ENCODE measurements around the gene COX8C.

- TF ChIP-seq POLR2A (IDR thresholded peaks at IDR 0.05), result no peak
- TF ChIP-seq, protein P1, sequence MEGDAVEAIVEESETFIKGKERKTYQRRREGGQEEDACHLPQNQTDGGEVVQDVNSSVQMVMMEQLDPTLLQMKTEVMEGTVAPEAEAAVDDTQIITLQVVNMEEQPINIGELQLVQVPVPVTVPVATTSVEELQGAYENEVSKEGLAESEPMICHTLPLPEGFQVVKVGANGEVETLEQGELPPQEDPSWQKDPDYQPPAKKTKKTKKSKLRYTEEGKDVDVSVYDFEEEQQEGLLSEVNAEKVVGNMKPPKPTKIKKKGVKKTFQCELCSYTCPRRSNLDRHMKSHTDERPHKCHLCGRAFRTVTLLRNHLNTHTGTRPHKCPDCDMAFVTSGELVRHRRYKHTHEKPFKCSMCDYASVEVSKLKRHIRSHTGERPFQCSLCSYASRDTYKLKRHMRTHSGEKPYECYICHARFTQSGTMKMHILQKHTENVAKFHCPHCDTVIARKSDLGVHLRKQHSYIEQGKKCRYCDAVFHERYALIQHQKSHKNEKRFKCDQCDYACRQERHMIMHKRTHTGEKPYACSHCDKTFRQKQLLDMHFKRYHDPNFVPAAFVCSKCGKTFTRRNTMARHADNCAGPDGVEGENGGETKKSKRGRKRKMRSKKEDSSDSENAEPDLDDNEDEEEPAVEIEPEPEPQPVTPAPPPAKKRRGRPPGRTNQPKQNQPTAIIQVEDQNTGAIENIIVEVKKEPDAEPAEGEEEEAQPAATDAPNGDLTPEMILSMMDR (IDR thresholded peaks at IDR 0.05), result no peak
- no peak for TF ChIP-seq POLR2AphosphoS5 (IDR thresholded peaks at IDR 0.05; ENCODE audit: insufficient read depth in 1 of 2, low read depth in 1 of 2)
These were observed 29.6 kb upstream of the COX8C start for GRCh38 chr14:93317210-93317874.
